PFSK-1 (cell line): Measurements from ENCODE around the gene SH3BP1.

ENCODE experiments used
- POLR2AphosphoS5 ChIP-seq: IDR thresholded peaks from 2 replicates; pipeline ENCODE4 v1.6.1; 2012; ENCODE audit warnings: low read depth, mild to moderate bottlenecking, control low read depth, low read length, moderate library complexity
- TAF1 ChIP-seq: IDR thresholded peaks from 2 replicates; pipeline ENCODE4 v1.6.1; 2012; ENCODE audit warnings: low read length, control low read depth, borderline replicate concordance; ENCODE audit not compliant: insufficient read depth

DNA sequence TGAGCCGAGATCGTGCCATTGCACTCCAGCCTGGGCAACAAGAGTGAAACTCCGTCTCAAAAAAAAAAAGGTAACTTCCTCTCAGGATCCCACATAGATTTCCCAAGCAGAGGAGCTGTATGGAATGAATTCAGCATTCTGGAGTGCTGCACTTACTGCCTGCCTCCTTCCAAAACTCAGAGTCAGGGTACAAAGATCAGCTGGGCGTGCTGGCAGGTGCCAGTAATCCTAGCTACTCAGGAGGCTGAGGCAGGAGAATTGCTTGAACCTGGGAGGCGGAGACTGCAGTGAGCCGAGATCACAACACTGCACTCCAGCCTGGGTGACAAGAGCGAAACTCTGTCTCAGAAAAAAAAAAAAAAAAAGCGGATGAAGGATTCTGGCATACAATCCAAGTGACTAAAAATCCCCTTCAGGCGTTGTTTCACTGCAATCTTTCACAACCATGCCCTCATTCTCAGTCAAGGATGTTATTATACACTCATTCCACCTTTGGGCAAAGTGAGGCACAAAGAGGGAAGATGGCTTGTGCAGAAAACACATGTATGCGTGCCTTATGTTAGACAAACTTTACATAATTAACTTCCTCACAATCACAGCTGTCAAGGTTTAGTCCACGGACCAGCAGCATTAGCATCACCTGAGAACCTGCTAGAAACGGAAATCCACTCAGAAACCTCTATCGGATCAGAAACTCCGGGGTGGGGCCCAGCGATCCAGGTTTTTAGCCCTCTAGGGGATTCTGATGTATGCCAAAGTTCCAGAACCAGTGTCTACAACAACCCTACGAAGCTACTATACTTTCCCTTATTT lies 45.5 kb downstream of the SH3BP1 start:
- no peak for TF ChIP-seq TAF1
- no peak for TF ChIP-seq POLR2AphosphoS5
